GM23248 (cell line): Measurements from ENCODE around the gene RAB3C. TPM values are rescaled to one million over a fixed set of nuclear protein-coding genes. Genes with fewer than 3 reads are reported as not detected.
"Not testable (repeated sequence)": the region's sequence is repeated elsewhere in the genome, so short reads cannot be mapped to it uniquely, and the experiment has no call there.

Experiments used
- DNase-seq: peaks from one replicate; pipeline ENCODE4 v3.0.0-alpha.2; 2015
- H2AFZ ChIP-seq: fragments of 200-600 bp; sonication (generic); 2 replicates; pipeline ENCODE4 v1.6.1; 2016; ENCODE audit warnings: antibody characterized with exemption
- H3F3A ChIP-seq: fragments of 200-600 bp; sonication (generic); 2 replicates; pipeline ENCODE4 v1.6.1; 2016; ENCODE audit warnings: mild to moderate bottlenecking, antibody characterized with exemption, mixed run types; ENCODE audit not compliant: insufficient read depth
- H3K27ac ChIP-seq: fragments of 200-600 bp; sonication (generic); 2 replicates; pipeline ENCODE4 v1.5.1; 2016; ENCODE audit warnings: mild to moderate bottlenecking
- H3K27me3 ChIP-seq: fragments of 200-600 bp; sonication (generic); replicated peaks from 2 replicates; pipeline ENCODE4 v1.6.1; 2016; ENCODE audit warnings: mild to moderate bottlenecking; ENCODE audit not compliant: insufficient read depth
- H3K36me3 ChIP-seq: fragments of 200-600 bp; sonication (generic); 2 replicates; pipeline ENCODE4 v1.6.1; 2016; ENCODE audit warnings: low read depth, mild to moderate bottlenecking
- H3K4me1 ChIP-seq: fragments of 200-600 bp; sonication (generic); 2 replicates; pipeline ENCODE4 v1.6.1; 2016; ENCODE audit warnings: mild to moderate bottlenecking; ENCODE audit not compliant: insufficient read depth
- H3K4me2 ChIP-seq: fragments of 200-600 bp; sonication (generic); one replicate; pipeline ENCODE4 v1.6.1; 2016; ENCODE audit warnings: mild to moderate bottlenecking; ENCODE audit not compliant: unreplicated experiment
- H3K4me3 ChIP-seq: fragments of 200-600 bp; sonication (generic); 2 replicates; pipeline ENCODE4 v1.5.1; 2016; ENCODE audit warnings: mild to moderate bottlenecking
- H3K79me2 ChIP-seq: fragments of 200-600 bp; sonication (generic); 2 replicates; pipeline ENCODE4 v1.6.1; 2016; ENCODE audit warnings: mild to moderate bottlenecking; ENCODE audit not compliant: insufficient read depth
- H3K9ac ChIP-seq: fragments of 200-600 bp; sonication (generic); 2 replicates; pipeline ENCODE4 v1.6.1; 2016; ENCODE audit warnings: mild to moderate bottlenecking
- H3K9me2 ChIP-seq: fragments of 200-600 bp; sonication (generic); 2 replicates; pipeline ENCODE4 v1.6.1; 2016; ENCODE audit warnings: mixed run types, mild to moderate bottlenecking, moderate library complexity; ENCODE audit not compliant: insufficient read depth
- H3K9me3 ChIP-seq: fragments of 200-600 bp; sonication (generic); one replicate; pipeline ENCODE4 v1.6.1; 2017; ENCODE audit warnings: low read depth
- H4K20me1 ChIP-seq: fragments of 200-600 bp; sonication (generic); 2 replicates; pipeline ENCODE4 v1.6.0; 2016; ENCODE audit not compliant: insufficient read depth
- EZH2 ChIP-seq: fragments of 200-600 bp; sonication (generic); IDR thresholded peaks from 2 replicates; pipeline ENCODE4 v1.6.1; 2018; ENCODE audit warnings: antibody characterized with exemption, mild to moderate bottlenecking; ENCODE audit not compliant: insufficient read depth, poor library complexity, severe bottlenecking
- EZH2phosphoT487 ChIP-seq: fragments of 200-600 bp; sonication (generic); IDR thresholded peaks from 2 replicates; pipeline ENCODE4 v1.6.1; 2018; ENCODE audit warnings: antibody characterized with exemption, moderate library complexity, mild to moderate bottlenecking, low read depth; ENCODE audit not compliant: insufficient read depth
- WGBS, 2 experiments: methylation state at CpG; one replicate each; pipeline ENCODE4 v1.1.6; 2015 to 2017; ENCODE audit warnings: low lambda C conversion rate in 2 of 2, low coverage in 1 of 2; ENCODE audit errors: missing lambda C conversion rate in 2 of 2; 5-methylcytosine and 5-hydroxymethylcytosine counted together
- in situ Hi-C: fragments of 300-500 bp; cut with MboI; formaldehyde crosslinking; loops from 2 replicates; pipeline ENCODE4 v1.15.0; 2020
- polyA plus RNA-seq: library from polyadenylated mRNA; unstranded; fragments of >200 nt; fragmentation: Nextera tagmentation; extraction: Ambion mirVana; gene quantifications from 2 replicates; pipeline ENCODE4 v1.2.1, GENCODE V29; 2016
- total RNA-seq: library from RNA; depleted of rRNA; stranded (reverse); fragments of >200 nt; shearing (Covaris generic); gene quantifications from 2 replicates; pipeline ENCODE4 v1.2.3, GENCODE V29; 2014

The RAB3C gene
- total and polyA plus RNA-seq, 2 experiments from 2014 or later, result not detected

- in situ Hi-C loops, H3K36me3 ChIP-seq, H3K27me3 ChIP-seq, H3K4me2 ChIP-seq, H3K4me3 ChIP-seq, H4K20me1 ChIP-seq, H3K4me1 ChIP-seq, H2AFZ ChIP-seq, H3F3A ChIP-seq, H3K27ac ChIP-seq, DNase-seq, H3K79me2 ChIP-seq, H3K9me2 ChIP-seq, H3K9me3 ChIP-seq, H3K9ac ChIP-seq: not testable (repeated sequence)
- 73 to 84% methylated on average over 13 to 30 of the region's 33 CpGs for WGBS, 2 experiments
These were observed 19.7 kb upstream of the RAB3C start for GRCh38 chr5:58563016-58563700.

GRCh38 chr5:58564043-58564832 lies 18.6 kb upstream of the RAB3C start:
- H3F3A ChIP-seq, H3K79me2 ChIP-seq, H3K4me3 ChIP-seq, H3K9ac ChIP-seq, H3K9me2 ChIP-seq, H3K27me3 ChIP-seq, H3K9me3 ChIP-seq, H3K36me3 ChIP-seq, H3K27ac ChIP-seq, H2AFZ ChIP-seq, in situ Hi-C loops, DNase-seq, H4K20me1 ChIP-seq, H3K4me2 ChIP-seq, H3K4me1 ChIP-seq: not testable (repeated sequence)
- 83% methylated on average over 11 to 35 of the region's 39 CpGs for WGBS, 2 experiments

DNA sequence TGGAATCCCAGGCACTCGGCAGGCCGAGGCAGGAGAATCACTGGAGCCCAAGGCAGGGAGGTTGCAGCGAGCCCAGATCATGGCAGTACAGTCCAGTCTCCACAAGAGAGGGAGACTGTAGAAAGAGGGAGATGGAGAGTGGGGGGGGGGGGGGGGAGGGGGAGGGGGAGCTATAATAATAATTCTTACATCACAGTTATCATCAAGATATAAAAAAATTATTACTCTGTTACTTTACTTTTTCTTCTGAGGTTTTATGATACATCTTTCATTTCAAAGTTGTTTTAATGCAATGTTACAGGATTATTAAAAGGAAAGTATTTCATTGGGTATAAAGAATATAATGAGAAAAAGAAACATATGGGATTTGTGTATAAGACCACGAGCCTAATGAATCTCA lies 17.8 kb upstream of the RAB3C start:
- in situ Hi-C loops, result no loop called here
- H4K20me1 ChIP-seq, result no peaks in the 10 kb centered on the region
- DNase-seq, result no peak

GRCh38 chr5:58571501-58571900 lies 11.4 kb upstream of the RAB3C start:
- Histone ChIP-seq H3K79me2 (no peaks in the 10 kb centered on the region), H4K20me1 (no peaks in the 10 kb centered on the region), H3K27ac (no peak overlapping the region), H3K9ac (no peak overlapping the region), H3F3A (no peaks in the 10 kb centered on the region), H3K4me1 (no peaks in the 10 kb centered on the region), H2AFZ (no peak overlapping the region), H3K4me3 (no peak overlapping the region), H3K27me3 (no peaks in the 10 kb centered on the region), H3K9me2 (no peaks in the 10 kb centered on the region), H3K4me2 (no peak overlapping the region), H3K9me3 (no peaks in the 10 kb centered on the region), H3K36me3 (no peaks in the 10 kb centered on the region)
- in situ Hi-C loops, result no loop called here
- WGBS, 2 experiments, result 21 to 26% methylated on average over 2 of the region's 2 CpGs
- TF ChIP-seq EZH2phosphoT487 (no peak), EZH2 (no peak)
- no peak for DNase-seq

More for the DNA sequence above, 17.8 kb upstream of the RAB3C start:
- no peak overlapping the region for H3K27ac ChIP-seq
- H2AFZ ChIP-seq, result no peak overlapping the region
- no peaks in the 10 kb centered on the region for H3K79me2 ChIP-seq
- H3K4me1 ChIP-seq, result no peaks in the 10 kb centered on the region
- H3K9me2 ChIP-seq, result no peaks in the 10 kb centered on the region
- no peaks in the 10 kb centered on the region for H3F3A ChIP-seq
- no peak overlapping the region for H3K4me2 ChIP-seq
- H3K4me3 ChIP-seq, result no peak overlapping the region
- no peaks in the 10 kb centered on the region for H3K36me3 ChIP-seq
- H3K9ac ChIP-seq, result no peak overlapping the region
- no peaks in the 10 kb centered on the region for H3K27me3 ChIP-seq
- 49 to 53% methylated on average over 4 of the region's 4 CpGs for WGBS, 2 experiments
- no peaks in the 10 kb centered on the region for H3K9me3 ChIP-seq
- no peak for TF ChIP-seq EZH2phosphoT487
- no peak for TF ChIP-seq EZH2

DNA sequence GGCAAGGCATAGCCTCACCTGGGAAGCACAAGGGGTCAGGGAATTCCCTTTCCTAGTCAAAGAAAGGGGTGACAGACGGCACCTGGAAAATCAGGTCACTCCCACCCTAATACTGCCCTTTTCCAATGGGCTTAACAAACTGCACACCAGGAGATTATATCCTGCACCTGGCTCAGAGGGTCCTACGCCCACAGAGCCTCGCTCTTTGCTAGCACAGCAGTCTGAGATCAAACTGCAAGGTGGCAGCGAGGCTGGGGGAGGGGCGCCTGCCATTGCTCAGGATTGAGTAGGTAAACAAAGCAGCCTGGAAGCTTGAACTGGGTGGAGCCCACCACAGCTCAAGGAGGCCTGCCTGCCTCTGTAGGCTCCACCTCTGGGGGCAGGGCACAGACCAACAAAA lies 9.9 kb upstream of the RAB3C start:
- H3K79me2 ChIP-seq, H3K9me2 ChIP-seq, H2AFZ ChIP-seq, H3K36me3 ChIP-seq, H3K27ac ChIP-seq, H3K9me3 ChIP-seq, H3K27me3 ChIP-seq, DNase-seq, in situ Hi-C loops, H3F3A ChIP-seq, H4K20me1 ChIP-seq, H3K4me3 ChIP-seq, H3K4me2 ChIP-seq, H3K4me1 ChIP-seq, H3K9ac ChIP-seq: not testable (repeated sequence)
- WGBS, 2 experiments, result 40 to 45% methylated on average over 5 of the region's 5 CpGs
